Gastrocnemius medialis (tissue), 4 donors: ENCODE results near the gene TOMM70.
"Not testable (repeated sequence)": the region's sequence is repeated elsewhere in the genome, so short reads cannot be mapped to it uniquely, and the experiment has no call there.

Experiments
- POLR2A ChIP-seq, 2 donors: fragments of 450-650 bp; IDR thresholded peaks; one replicate each; pipeline ENCODE4 v1.6.1; 2017; ENCODE audit warnings: antibody characterized with exemption in 2 of 2, mild to moderate bottlenecking in 2 of 2, moderate library complexity in 2 of 2
- TF ChIP-seq, protein P1 (sequence below), 5 experiments: fragments of 450-650 bp in 3 of 5; fragments of 200-600 bp in 2 of 5; sonication (generic) in 2 of 5; IDR thresholded peaks in 4 of 5; conservative IDR thresholded peaks in 1 of 5; 1 replicate in 4 of 5; 2 replicates in 1 of 5; pipeline ENCODE4 v1.5.1; 2016 to 2019; ENCODE audit warnings: antibody characterized with exemption in 5 of 5, mild to moderate bottlenecking in 3 of 5, moderate library complexity in 3 of 5

DNA sequence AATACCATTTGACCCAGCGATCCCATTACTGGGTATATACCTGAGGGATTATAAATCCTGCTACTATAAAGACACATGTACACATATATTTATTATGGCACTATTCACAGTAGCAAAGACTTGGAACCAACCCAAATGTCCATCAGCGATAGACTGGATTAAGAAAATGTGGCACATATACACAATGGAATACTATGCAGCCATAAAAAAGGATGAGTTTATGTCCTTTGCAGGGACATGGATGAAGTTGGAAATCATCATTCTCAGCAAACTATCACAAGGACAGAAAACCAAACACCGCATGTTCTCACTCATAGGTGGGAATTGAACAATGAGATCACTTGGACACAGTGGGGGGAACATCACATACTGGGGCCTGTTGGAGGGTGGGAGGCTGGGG, 46.2 kb upstream of the TOMM70 start:
- TF ChIP-seq, protein P1, sequence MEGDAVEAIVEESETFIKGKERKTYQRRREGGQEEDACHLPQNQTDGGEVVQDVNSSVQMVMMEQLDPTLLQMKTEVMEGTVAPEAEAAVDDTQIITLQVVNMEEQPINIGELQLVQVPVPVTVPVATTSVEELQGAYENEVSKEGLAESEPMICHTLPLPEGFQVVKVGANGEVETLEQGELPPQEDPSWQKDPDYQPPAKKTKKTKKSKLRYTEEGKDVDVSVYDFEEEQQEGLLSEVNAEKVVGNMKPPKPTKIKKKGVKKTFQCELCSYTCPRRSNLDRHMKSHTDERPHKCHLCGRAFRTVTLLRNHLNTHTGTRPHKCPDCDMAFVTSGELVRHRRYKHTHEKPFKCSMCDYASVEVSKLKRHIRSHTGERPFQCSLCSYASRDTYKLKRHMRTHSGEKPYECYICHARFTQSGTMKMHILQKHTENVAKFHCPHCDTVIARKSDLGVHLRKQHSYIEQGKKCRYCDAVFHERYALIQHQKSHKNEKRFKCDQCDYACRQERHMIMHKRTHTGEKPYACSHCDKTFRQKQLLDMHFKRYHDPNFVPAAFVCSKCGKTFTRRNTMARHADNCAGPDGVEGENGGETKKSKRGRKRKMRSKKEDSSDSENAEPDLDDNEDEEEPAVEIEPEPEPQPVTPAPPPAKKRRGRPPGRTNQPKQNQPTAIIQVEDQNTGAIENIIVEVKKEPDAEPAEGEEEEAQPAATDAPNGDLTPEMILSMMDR (IDR thresholded peaks at IDR 0.05 in 4 of 5, conservative IDR thresholded peaks at IDR 0.05 in 1 of 5): not testable (repeated sequence)
- TF ChIP-seq POLR2A (IDR thresholded peaks at IDR 0.05): not testable (repeated sequence)
